Mucosa of gallbladder (tissue), 1 donor: ENCODE measurements around the gene HBS1L. TPM values are rescaled to one million over a fixed set of nuclear protein-coding genes. Genes with fewer than 3 reads are reported as not detected.

Experiments used
- DNase-seq: peaks from one replicate; pipeline ENCODE4 v3.0.0-alpha.2; 2020; ENCODE audit warnings: low spot score
- total RNA-seq: library from RNA; stranded (reverse); gene quantifications from one replicate; pipeline ENCODE4 v1.2.1, GENCODE V29; 2021
- donor health status: DM: no; HTN: no; CAD: no.

Gene HBS1L
- total RNA-seq, 1 donor from 2014 or later, result 46.8 TPM

DNA sequence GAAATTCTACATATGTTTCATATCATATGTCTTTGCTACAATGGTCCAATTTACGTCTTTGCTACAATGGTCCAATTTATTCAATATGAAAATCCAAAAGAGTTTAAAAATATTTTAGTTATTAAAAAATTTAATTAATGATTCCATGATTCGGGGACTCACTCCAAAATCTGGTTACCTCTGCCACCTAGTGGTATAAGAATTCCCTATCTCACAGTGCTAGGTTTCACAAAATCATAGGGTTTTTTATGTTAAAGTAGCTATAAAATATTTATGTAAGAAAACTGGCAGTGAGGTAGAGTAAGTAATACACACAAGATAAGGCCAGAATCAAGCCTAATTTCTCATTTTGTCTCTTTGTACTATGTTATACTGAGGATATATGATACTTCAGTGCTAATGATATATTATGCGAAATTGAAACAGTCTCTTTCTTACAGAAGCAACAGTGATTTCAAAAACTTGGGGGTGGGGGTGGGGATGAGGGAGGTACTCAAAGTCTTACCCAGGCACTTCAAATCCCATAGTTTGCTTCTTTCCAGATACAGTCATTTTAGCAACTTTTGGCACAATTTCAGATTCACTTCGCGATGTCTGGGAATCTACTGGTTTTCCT is 52.3 kb downstream of the HBS1L start:
- DNase-seq, result no peak

GRCh38 chr6:134999107-134999506 is 55.5 kb downstream of the HBS1L start:
- DNase-seq, result no peak

GRCh38 chr6:134997133-134997995 is 57.3 kb downstream of the HBS1L start:
- no peak for DNase-seq

GRCh38 chr6:134995536-134995935 is 59.1 kb downstream of the HBS1L start:
- no peak for DNase-seq

- DNase-seq, result no peak
Measured at GRCh38 chr6:134994431-134994830, 60.2 kb downstream of the HBS1L start.

DNA sequence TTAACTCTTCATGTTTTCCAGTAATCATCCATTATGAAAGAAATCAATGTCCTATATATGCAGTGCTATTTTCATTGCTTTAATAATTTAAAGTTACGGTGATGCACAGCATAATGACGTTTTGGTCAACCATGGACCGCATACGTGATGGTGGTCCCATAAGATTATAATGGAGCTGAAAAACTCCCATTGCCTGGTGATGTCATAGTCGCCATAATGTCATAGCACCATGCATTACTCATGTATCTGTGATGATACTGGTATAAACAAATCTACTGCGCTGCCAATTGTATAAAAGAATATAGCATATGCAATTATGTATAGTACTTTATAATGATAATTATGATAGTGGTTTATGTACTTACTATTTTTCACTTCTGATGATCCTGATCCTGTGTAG is 62.5 kb downstream of the HBS1L start:
- no peak for DNase-seq

DNA sequence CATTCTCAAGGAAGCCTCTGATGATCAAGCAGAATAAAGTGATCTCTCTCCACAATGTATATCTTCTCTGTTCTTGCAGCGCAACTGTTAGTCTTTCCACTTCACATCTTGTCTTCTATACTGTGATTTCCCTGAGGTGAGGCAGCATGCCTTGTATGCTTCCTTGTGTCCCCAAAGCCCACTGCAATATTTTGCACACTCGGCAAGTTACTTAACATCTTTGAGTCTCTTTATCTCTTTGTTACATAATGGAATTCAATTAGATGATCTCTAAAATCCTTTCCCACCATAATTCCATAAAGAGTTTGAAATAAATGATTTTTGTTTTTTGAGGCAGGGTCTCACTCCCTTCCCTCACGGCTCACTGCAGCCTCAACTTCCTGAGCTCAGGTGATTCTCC is 64.4 kb downstream of the HBS1L start:
- no peak for DNase-seq

DNA sequence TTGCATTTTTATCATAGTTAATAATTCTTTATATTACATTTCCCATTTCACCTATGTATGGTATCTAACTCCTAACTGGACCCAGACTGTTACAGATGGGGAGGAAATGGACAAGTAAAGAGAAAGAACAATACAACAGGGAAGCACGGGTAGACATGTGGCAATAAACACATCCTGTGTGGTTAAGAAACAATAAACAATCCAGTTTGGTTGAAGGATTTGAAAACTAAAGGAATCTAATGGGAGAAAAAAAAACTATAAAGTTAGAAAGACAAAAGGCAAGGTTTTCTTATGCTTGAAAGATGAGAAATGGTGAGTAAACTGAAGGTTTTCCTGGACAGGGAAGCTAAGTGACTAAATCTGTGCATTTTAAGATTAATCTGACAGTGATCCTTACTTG is 69.8 kb downstream of the HBS1L start:
- DNase-seq, result no peak

DNA sequence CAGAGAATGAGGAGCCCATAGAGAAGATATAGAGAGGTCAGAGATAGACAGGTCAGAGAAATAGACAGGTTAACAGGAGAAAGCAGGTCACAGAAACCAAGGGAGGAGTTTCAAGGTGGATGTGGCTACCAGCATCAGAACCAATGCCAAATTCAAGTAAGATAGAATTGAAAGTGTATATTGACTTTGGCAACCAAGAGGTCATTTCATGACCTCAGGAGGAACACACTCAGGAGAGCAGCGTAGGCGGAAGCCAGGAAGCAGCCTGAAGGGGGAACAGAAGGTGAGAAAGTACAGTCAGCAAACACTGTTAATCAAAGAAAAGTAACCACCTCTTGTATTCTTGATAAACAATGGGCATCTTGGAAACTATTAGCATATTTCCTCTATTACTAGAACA is 70.8 kb downstream of the HBS1L start:
- peak; percentile 12 for DNase-seq

GRCh38 chr6:134982161-134982560 is 72.5 kb downstream of the HBS1L start:
- no peak for DNase-seq

DNA sequence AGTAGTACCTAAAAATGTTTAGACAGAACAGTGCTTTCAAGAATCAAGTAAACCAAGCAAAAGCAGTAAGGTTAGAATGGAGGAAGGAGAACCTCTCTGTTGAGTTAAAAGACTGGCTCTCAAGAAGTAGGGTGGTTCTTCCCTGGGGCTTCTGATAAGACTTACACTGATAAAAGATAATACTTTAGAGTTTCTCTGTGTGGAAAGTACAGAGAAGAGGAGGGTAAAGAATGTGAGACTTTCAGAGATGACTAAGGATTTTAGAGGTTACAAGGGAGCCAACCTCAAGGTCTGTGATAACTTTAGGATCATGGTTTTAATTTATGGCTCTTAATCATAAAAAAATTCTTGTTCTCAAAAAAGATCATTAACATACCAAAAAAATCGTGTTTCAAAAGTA is 73.8 kb downstream of the HBS1L start:
- no peak for DNase-seq

DNA sequence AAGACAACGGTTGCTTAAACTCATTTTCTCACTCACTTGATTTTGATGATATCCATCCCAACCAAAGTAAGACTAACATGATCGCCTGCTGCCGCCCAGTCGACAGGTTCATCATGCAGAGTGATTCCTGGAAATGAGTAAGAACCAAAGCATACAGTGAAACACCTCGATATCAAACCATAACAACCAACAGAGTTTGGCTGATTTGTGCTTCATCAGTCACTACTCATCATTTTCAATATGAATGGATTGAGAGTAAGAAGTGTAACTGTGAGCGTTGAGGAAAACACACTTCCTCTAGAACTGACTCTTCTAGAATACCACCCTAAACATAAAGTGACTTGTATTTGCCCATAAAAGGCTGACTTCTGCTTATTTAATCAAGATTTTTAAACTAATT is 75.5 kb downstream of the HBS1L start:
- DNase-seq, result no peak

GRCh38 chr6:134974370-134974769 is 80.3 kb downstream of the HBS1L start:
- DNase-seq, result no peak

DNA sequence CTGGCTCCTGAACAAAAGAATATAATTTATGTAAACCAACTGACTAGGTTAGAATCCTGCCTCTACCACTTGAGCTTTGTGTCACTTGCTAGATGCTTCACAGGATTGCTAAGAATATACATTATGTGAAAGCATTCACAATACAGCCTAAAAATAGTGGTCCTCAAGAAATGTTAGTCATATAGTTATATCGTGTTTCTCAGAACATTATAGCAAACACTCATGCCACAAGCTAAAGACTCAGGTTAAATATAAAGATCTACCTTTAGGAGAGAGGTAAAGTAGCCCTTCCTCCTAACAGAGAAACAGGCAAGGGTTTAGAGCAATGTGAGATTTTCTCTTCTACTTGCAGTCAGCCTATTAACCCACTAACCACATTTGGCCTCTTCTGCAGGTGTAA is 86.9 kb downstream of the HBS1L start:
- DNase-seq, result no peak

GRCh38 chr6:134964451-134965203 is 90.0 kb downstream of the HBS1L start:
- DNase-seq, result no peak

GRCh38 chr6:134962421-134962820 is 92.2 kb downstream of the HBS1L start:
- DNase-seq, result no peak

DNA sequence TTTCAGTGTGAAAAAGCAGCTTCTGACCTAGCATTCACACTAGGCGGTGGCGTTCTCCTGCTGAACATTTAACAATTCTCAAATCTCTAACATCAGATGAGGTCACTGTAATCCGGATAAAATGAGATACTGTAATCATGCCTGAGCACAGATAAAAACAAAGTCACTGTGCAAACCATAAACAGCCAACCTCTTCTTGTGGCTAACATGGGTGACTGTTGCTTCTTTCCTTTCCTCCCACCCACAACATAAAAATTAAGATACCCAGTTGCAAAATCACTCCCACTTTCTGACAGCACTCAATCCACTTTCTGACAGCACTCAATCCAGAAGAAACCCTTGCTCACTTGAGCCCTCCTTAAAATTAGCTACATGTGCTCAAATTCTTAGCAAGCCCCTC is 93.3 kb downstream of the HBS1L start:
- DNase-seq, result no peak

GRCh38 chr6:134959603-134960002 is 95.0 kb downstream of the HBS1L start:
- DNase-seq, result no peak

DNA sequence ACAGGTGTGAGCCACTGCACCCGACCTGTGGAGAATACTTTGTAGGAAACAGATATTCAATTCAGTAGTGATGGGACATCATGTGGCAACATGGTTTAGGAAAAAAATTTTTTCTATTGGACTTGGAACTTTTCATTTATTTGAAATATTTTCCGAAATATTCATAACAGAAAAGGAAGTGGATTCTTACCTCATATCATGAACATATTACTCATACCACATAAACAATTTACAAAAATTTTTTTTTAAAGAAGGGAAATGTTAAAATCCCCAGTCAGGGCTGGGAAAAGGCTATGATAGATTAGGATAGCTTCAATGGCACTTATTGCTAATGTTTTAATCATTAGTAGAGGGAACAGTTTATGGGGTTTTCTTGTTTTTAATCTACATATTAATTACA is 97.9 kb downstream of the HBS1L start:
- no peak for DNase-seq

- no peak for DNase-seq
Measured at GRCh38 chr6:134956032-134956431, 98.6 kb downstream of the HBS1L start.

- peak; percentile 40 for DNase-seq
Measured at GRCh38 chr6:134954272-134955000, 100.2 kb downstream of the HBS1L start.
